ENCODE data around the gene KIAA0513. TPM values are rescaled to one million over a fixed set of nuclear protein-coding genes. Genes with fewer than 3 reads are reported as not detected.

The KIAA0513 gene
- total RNA-seq, 1 experiment from 2014 or later: 7.8 TPM

GRCh38 chr16:85136213-85136701, 108.7 kb downstream of the KIAA0513 start (continued):
- no peak for TF ChIP-seq ATF3 (CRISPR knock-in tag; conservative IDR thresholded peaks at IDR 0.05)
- no peak for TF ChIP-seq TCF7 (CRISPR knock-in tag; IDR thresholded peaks at IDR 0.05; ENCODE audit: low read depth)
- TF ChIP-seq E2F4 (CRISPR knock-in tag; IDR thresholded peaks at IDR 0.05; ENCODE audit: borderline replicate concordance, low read depth): no peak
- TF ChIP-seq ZNF423 (CRISPR knock-in tag; IDR thresholded peaks at IDR 0.05): no peak
- TF ChIP-seq GRHL2 (CRISPR knock-in tag; IDR thresholded peaks at IDR 0.05; ENCODE audit: insufficient replicate concordance, severe bottlenecking): no peak
- no peak for TF ChIP-seq HMGXB4 (CRISPR knock-in tag; IDR thresholded peaks at IDR 0.05)
- no peak for TF ChIP-seq IRF2 (CRISPR knock-in tag; IDR thresholded peaks at IDR 0.05; ENCODE audit: borderline replicate concordance, low read depth)
- no peak for TF ChIP-seq SMAD3 (CRISPR knock-in tag; IDR thresholded peaks at IDR 0.05; ENCODE audit: borderline replicate concordance)
- TF ChIP-seq ZBTB43 (CRISPR knock-in tag; IDR thresholded peaks at IDR 0.05): no peak
- TF ChIP-seq KAT7 (CRISPR knock-in tag; IDR thresholded peaks at IDR 0.05; ENCODE audit: borderline replicate concordance): no peak
- no peak for TF ChIP-seq SP1 (CRISPR knock-in tag; conservative IDR thresholded peaks at IDR 0.05)
- no peak for TF ChIP-seq ZNF281 (CRISPR knock-in tag; IDR thresholded peaks at IDR 0.05)
- no peak for TF ChIP-seq SMAD4 (CRISPR knock-in tag; IDR thresholded peaks at IDR 0.05)

- ChIA-PET POLR2A (no interaction called here), CTCF (interaction anchor here (0.9 to 3.9 kb wide), 2 partner anchors 22 to 50 kb away, joined by 3 to 14 read pairs; no protein-coding TSS in a partner anchor)
- peaks cover 14% of the 10 kb centered on the region for H3K4me1 Mint-ChIP-seq
- no peaks in the 10 kb centered on the region for H3K36me3 Mint-ChIP-seq
- TF ChIP-seq NFYB (CRISPR knock-in tag; conservative IDR thresholded peaks at IDR 0.05; ENCODE audit: low read depth) (peak; percentile 80), USF2 (CRISPR knock-in tag; IDR thresholded peaks at IDR 0.05) (peak; percentile 55), FOXP1 (CRISPR knock-in tag; IDR thresholded peaks at IDR 0.05; ENCODE audit: borderline replicate concordance) (no peak)
- peak overlapping the region; percentile 39 for H3K4me3 Mint-ChIP-seq
- peak overlapping the region; percentile 92 for H3K27ac Mint-ChIP-seq
- 0 out of 2 replicates have a peak, but pooled peaks cover 3% of the 10 kb centered on the region for H3K9me3 Mint-ChIP-seq
- H3K27me3 Mint-ChIP-seq (ENCODE audit: low read depth): no peaks in the 10 kb centered on the region; the same call in 1 of the 2 replicates
- DNase-seq (ENCODE audit: low spot score) (no peak), ATAC-seq (peak; percentile 79)
Measured at GRCh38 chr16:85136702-85137322, 109.2 kb downstream of the KIAA0513 start.

Data from WTC11 (cell line).